PFSK-1 (cell line): ENCODE results near the gene MAP1LC3A.

Experiments
- POLR2AphosphoS5 ChIP-seq: IDR thresholded peaks from 2 replicates; pipeline ENCODE4 v1.6.1; 2012; ENCODE audit warnings: low read depth, mild to moderate bottlenecking, control low read depth, low read length, moderate library complexity
- TF ChIP-seq, protein P1 (sequence below), 2 experiments: IDR thresholded peaks; 2 replicates each; pipeline versions ENCODE4 v1.6.1 to v1.8.0; 2011 to 2012; ENCODE audit warnings: low read depth in 2 of 2, low read length in 2 of 2, control low read depth in 1 of 2, inconsistent platforms in 1 of 2, mild to moderate bottlenecking in 1 of 2, moderate library complexity in 1 of 2; ENCODE audit not compliant: insufficient read depth in 1 of 2

DNA sequence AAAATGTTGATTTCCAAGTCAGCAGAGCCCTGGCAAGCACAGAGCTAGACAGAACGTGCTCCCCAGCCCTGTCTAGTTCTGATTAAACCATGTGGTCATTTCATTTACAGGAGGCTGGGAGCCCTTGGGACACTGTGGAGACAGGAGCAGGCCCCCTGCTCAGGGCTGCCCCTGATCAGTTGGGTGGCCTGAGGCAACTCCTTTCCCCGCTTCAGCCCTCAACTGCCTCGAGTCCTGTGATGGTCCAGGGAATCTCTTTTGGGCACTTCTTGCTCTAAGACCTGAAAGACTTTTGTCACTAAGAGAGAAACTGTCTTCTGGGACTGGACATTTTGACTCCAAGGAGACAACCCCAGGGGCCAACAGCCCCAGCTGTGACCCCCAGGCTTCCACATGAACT is 28.8 kb upstream of the MAP1LC3A start:
- TF ChIP-seq, protein P1, sequence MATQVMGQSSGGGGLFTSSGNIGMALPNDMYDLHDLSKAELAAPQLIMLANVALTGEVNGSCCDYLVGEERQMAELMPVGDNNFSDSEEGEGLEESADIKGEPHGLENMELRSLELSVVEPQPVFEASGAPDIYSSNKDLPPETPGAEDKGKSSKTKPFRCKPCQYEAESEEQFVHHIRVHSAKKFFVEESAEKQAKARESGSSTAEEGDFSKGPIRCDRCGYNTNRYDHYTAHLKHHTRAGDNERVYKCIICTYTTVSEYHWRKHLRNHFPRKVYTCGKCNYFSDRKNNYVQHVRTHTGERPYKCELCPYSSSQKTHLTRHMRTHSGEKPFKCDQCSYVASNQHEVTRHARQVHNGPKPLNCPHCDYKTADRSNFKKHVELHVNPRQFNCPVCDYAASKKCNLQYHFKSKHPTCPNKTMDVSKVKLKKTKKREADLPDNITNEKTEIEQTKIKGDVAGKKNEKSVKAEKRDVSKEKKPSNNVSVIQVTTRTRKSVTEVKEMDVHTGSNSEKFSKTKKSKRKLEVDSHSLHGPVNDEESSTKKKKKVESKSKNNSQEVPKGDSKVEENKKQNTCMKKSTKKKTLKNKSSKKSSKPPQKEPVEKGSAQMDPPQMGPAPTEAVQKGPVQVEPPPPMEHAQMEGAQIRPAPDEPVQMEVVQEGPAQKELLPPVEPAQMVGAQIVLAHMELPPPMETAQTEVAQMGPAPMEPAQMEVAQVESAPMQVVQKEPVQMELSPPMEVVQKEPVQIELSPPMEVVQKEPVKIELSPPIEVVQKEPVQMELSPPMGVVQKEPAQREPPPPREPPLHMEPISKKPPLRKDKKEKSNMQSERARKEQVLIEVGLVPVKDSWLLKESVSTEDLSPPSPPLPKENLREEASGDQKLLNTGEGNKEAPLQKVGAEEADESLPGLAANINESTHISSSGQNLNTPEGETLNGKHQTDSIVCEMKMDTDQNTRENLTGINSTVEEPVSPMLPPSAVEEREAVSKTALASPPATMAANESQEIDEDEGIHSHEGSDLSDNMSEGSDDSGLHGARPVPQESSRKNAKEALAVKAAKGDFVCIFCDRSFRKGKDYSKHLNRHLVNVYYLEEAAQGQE (IDR thresholded peaks at IDR 0.05; ENCODE audit: insufficient read depth in 1 of 2, low read depth in 2 of 2, low read length in 2 of 2): no peak
- no peak for TF ChIP-seq POLR2AphosphoS5
